Esophagus muscularis mucosa (tissue), 4 donors: Measurements from ENCODE around the gene TSPAN17. TPM values are rescaled to one million over a fixed set of nuclear protein-coding genes. Genes with fewer than 3 reads are reported as not detected.

Experiments used
- DNase-seq: peaks from one replicate; pipeline ENCODE4 v3.0.0-alpha.2; 2017; ENCODE audit errors: extremely low spot score
- H3K27ac ChIP-seq, 4 donors: fragments of 200-600 bp; sonication (generic); replicated peaks in 1 of 4; 1 replicate in 3 of 4; 2 replicates in 1 of 4; pipeline ENCODE4 v1.5.1; 2016 to 2019; ENCODE audit warnings: mild to moderate bottlenecking in 1 of 4
- H3K27me3 ChIP-seq, 4 donors: fragments of 200-600 bp; sonication (generic); one replicate each; pipeline versions ENCODE4 v1.5.1 to v1.6.0; 2016 to 2019
- H3K36me3 ChIP-seq, 4 donors: fragments of 200-600 bp; sonication (generic); one replicate each; pipeline ENCODE4 v1.5.1; 2016 to 2019
- H3K4me1 ChIP-seq, 4 donors: fragments of 200-600 bp; sonication (generic); one replicate each; pipeline ENCODE4 v1.5.1; 2016 to 2019
- H3K4me3 ChIP-seq, 4 donors: fragments of 200-600 bp; sonication (generic); 1 replicate in 2 of 4; 2 replicates in 2 of 4; pipeline ENCODE4 v1.5.1; 2016 to 2019; ENCODE audit warnings: mild to moderate bottlenecking in 4 of 4, moderate library complexity in 1 of 4
- H3K9me3 ChIP-seq, 4 donors: fragments of 200-600 bp; sonication (generic); 1 replicate in 3 of 4; 2 replicates in 1 of 4; pipeline ENCODE4 v1.5.1; 2016 to 2019
- EP300 ChIP-seq: sonication (generic); formaldehyde crosslinking; IDR thresholded peaks from one replicate; pipeline ENCODE4 v1.6.1; 2017; ENCODE audit warnings: antibody characterized with exemption
- POLR2A ChIP-seq: fragments of 450-650 bp; IDR thresholded peaks from one replicate; pipeline ENCODE4 v1.6.1; 2017; ENCODE audit warnings: antibody characterized with exemption, moderate library complexity, mild to moderate bottlenecking, low read depth
- POLR2AphosphoS5 ChIP-seq, 2 donors: sonication (generic); formaldehyde crosslinking; IDR thresholded peaks; one replicate each; pipeline ENCODE4 v1.6.1; 2017; ENCODE audit warnings: antibody characterized with exemption in 2 of 2
- WGBS: methylation state at CpG from one replicate; pipeline ENCODE4 v1.1.5; 2018; 5-methylcytosine and 5-hydroxymethylcytosine counted together
- intact Hi-C: fragments of 100-400 bp; cut with DNase I; formaldehyde crosslinking; loops from one replicate; pipeline ENCODE4 v1.15.1; 2023
- total RNA-seq, 4 donors: library from RNA; depleted of rRNA; stranded (reverse); fragments of >200 nt; gene quantifications; one replicate each; pipeline versions ENCODE4 v1.1.0 to v1.2.1, GENCODE V29; 2016
- TF ChIP-seq, protein P1 (sequence below), 3 experiments: fragments of 200-600 bp in 2 of 3; fragments of 450-650 bp in 1 of 3; sonication (generic) in 2 of 3; IDR thresholded peaks; one replicate each; pipeline ENCODE4 v1.5.1; 2017 to 2019; ENCODE audit warnings: antibody characterized with exemption in 3 of 3, mild to moderate bottlenecking in 2 of 3, moderate library complexity in 1 of 3

Gene TSPAN17
- total RNA-seq, 4 donors from 2014 or later: 8.3 to 18.6 (median 14.8) TPM

DNA sequence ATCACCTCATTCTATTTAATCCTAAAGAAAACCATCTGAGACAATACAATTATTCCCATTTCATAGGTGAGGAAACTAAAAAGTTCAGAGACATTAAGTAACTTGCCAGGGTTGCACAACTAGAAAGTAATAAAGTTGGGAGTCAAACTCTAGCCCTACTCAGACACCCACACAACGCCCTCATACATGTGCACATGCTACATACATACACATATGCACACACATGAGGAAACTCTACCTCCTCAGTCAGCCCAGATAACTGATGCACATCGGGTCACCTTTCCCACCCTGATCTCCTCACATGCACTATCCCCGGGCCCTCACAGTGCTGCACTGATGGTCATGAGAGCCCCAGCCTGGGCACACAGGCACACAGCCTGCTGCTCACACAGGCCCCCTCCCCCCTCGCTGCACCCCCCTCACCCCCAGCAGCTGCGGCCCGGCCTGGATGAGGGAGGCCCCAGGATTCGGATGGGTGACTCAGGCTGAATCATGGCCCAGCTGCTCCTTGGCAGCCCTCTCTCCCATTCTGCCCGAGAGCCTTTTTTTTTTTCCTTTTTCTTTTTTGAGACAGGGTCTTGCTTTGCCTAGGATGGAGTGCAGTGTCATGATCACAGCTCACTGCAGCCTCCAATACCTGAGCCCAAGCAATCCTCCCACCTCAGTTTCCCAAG is 32.3 kb upstream of the TSPAN17 start:
- H3K9me3 ChIP-seq: no peaks in the 10 kb centered on the region
- no peak overlapping the region for H3K27ac ChIP-seq
- H3K4me1 ChIP-seq: peaks cover 17 to 23% (median 22%) of the 10 kb centered on the region in 4 donors
- no peaks in the 10 kb centered on the region for H3K36me3 ChIP-seq
- intact Hi-C loops: no loop called here
- H3K4me3 ChIP-seq: no peak overlapping the region
- 53% methylated on average over 8 of the region's 8 CpGs for WGBS
- no peak for DNase-seq
- TF ChIP-seq EP300 (no peak), POLR2AphosphoS5 (IDR thresholded peaks at IDR 0.05) (no peak), POLR2A (no peak)
- TF ChIP-seq, protein P1, sequence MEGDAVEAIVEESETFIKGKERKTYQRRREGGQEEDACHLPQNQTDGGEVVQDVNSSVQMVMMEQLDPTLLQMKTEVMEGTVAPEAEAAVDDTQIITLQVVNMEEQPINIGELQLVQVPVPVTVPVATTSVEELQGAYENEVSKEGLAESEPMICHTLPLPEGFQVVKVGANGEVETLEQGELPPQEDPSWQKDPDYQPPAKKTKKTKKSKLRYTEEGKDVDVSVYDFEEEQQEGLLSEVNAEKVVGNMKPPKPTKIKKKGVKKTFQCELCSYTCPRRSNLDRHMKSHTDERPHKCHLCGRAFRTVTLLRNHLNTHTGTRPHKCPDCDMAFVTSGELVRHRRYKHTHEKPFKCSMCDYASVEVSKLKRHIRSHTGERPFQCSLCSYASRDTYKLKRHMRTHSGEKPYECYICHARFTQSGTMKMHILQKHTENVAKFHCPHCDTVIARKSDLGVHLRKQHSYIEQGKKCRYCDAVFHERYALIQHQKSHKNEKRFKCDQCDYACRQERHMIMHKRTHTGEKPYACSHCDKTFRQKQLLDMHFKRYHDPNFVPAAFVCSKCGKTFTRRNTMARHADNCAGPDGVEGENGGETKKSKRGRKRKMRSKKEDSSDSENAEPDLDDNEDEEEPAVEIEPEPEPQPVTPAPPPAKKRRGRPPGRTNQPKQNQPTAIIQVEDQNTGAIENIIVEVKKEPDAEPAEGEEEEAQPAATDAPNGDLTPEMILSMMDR (IDR thresholded peaks at IDR 0.05): no peak
- peaks cover 4 to 81% (median 31%) of the 10 kb centered on the region in 4 donors for H3K27me3 ChIP-seq

DNA sequence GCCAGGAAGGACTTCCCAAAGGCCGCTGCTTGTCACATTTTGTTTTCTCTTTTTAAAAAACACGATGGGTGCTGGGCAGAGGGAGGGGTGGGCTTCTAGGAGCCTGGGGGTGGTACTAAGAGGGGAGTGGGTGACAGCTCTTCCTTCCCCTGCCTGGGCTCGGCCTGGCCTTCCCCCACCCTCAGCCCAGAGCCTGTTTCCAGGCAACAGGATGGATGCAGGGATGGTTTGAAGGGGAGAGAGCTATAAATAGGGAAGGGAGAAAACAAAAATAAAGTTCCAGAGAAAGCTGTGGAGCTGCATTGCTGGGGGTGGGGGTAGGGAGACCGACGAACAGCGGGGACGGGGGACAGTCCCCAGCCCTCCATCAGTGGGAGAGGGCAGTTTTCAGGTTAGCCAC is 30.8 kb upstream of the TSPAN17 start:
- Histone ChIP-seq H3K9me3 (no peaks in the 10 kb centered on the region), H3K4me1 (peaks cover 23 to 29% (median 27%) of the 10 kb centered on the region in 4 donors), H3K4me3 (no peak overlapping the region), H3K27ac (no peak overlapping the region), H3K36me3 (no peaks in the 10 kb centered on the region), H3K27me3 (peaks cover 6 to 86% (median 45%) of the 10 kb centered on the region in 4 donors)
- 67% methylated on average over 7 of the region's 7 CpGs for WGBS
- intact Hi-C loops: no loop called here
- TF ChIP-seq POLR2AphosphoS5 (IDR thresholded peaks at IDR 0.05) (no peak), EP300 (no peak), POLR2A (no peak)
- TF ChIP-seq, protein P1 (IDR thresholded peaks at IDR 0.05): no peak
- no peak for DNase-seq

DNA sequence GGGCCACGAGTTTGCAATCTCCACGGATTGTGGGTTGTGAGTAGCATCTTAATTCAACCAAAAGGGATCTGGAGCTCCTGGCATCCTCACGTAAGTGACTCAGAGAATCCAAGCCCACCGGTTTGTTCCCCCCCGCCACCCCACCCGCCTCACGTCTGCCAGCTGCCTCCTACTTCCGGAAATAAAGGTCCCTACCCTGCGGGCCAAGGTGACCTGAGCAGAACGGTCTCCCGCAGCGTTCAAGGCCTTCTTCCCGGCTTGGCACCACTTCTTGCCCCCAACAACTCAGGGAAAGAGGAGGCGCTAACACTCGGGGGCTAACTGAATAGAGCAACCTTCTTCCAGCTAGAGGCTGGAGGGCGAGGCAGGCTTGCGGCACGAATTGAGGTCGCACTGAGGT is 28.5 kb upstream of the TSPAN17 start:
- Histone ChIP-seq H3K27me3 (peaks cover 6 to 90% (median 43%) of the 10 kb centered on the region in 4 donors), H3K4me3 (peak overlapping the region; percentile 7 to 29 (median 17)), H3K9me3 (no peaks in the 10 kb centered on the region), H3K36me3 (no peaks in the 10 kb centered on the region), H3K4me1 (peaks cover 23 to 32% (median 29%) of the 10 kb centered on the region in 4 donors), H3K27ac (no peak overlapping the region)
- intact Hi-C loops: no loop called here
- TF ChIP-seq POLR2AphosphoS5 (IDR thresholded peaks at IDR 0.05): no peak
- TF ChIP-seq POLR2A: no peak
- TF ChIP-seq, protein P1 (IDR thresholded peaks at IDR 0.05): no peak
- TF ChIP-seq EP300: no peak
- no peak for DNase-seq
- 24% methylated on average over 19 of the region's 19 CpGs for WGBS

DNA sequence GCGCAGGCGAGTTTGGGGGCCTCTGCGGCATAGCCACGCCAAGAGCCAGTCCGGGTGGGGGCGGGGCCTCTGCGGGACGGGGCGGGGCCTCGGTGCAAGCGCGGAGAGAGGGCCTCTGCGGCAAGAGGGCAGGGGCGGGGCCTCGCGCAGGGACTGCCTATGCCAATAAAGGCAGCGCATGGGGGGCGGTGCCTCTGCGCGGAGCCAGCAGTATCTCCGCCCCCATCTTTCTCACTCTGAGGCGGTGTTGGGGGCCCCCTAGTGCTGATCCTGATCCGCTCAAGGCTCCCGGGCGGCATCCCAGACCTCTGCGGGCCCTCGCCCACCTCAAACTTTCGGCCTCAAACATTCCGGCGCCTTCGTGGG is 28.1 kb upstream of the TSPAN17 start:
- H3K36me3 ChIP-seq: no peaks in the 10 kb centered on the region
- DNase-seq: no peak
- H3K4me1 ChIP-seq: peaks cover 23 to 32% (median 29%) of the 10 kb centered on the region in 4 donors
- TF ChIP-seq POLR2A (no peak), EP300 (no peak), POLR2AphosphoS5 (IDR thresholded peaks at IDR 0.05) (no peak)
- TF ChIP-seq, protein P1 (IDR thresholded peaks at IDR 0.05): peak in 2 of 3 experiments; percentile 12
- peaks cover 6 to 93% (median 43%) of the 10 kb centered on the region in 4 donors for H3K27me3 ChIP-seq
- intact Hi-C loops: no loop called here
- H3K27ac ChIP-seq: no peak overlapping the region
- H3K4me3 ChIP-seq: peak overlapping the region; percentile 7 to 29 (median 17)
- H3K9me3 ChIP-seq: no peaks in the 10 kb centered on the region
- 2% methylated on average over 27 of the region's 31 CpGs for WGBS
